KMS-11 (cell line): Measurements from ENCODE around the gene PSAP.

ENCODE experiments used
- H2AFZ ChIP-seq: fragments of 200-600 bp; sonication (generic); 2 replicates; pipeline ENCODE4 v1.6.1; 2016; ENCODE audit warnings: antibody characterized with exemption, mixed run types, low read depth
- H3K27ac ChIP-seq: fragments of 200-600 bp; sonication (generic); 2 replicates; pipeline ENCODE4 v1.6.1; 2016; ENCODE audit warnings: mild to moderate bottlenecking, mixed run types
- H3K27me3 ChIP-seq: fragments of 200-600 bp; sonication (generic); 2 replicates; pipeline ENCODE4 v1.6.1; 2017; ENCODE audit warnings: mild to moderate bottlenecking, low read depth, mixed run types, moderate library complexity; ENCODE audit not compliant: insufficient read depth
- H3K36me3 ChIP-seq: fragments of 200-600 bp; sonication (generic); 2 replicates; pipeline ENCODE4 v1.6.1; 2017; ENCODE audit warnings: mild to moderate bottlenecking, mixed run types; ENCODE audit not compliant: insufficient read depth
- H3K4me1 ChIP-seq: fragments of 200-600 bp; sonication (generic); 2 replicates; pipeline ENCODE4 v1.6.1; 2016; ENCODE audit warnings: mild to moderate bottlenecking, low read depth, mixed run types; ENCODE audit not compliant: poor library complexity, severe bottlenecking
- H3K4me2 ChIP-seq: fragments of 200-600 bp; sonication (generic); 2 replicates; pipeline ENCODE4 v1.7.0; 2016; ENCODE audit warnings: mild to moderate bottlenecking, mixed run types
- H3K4me3 ChIP-seq: fragments of 200-600 bp; sonication (generic); IDR thresholded peaks from 2 replicates; pipeline ENCODE4 v1.6.1; 2017; ENCODE audit warnings: low read depth, low read length, mixed read lengths; ENCODE audit not compliant: insufficient read depth
- H3K79me2 ChIP-seq: fragments of 200-600 bp; sonication (generic); 2 replicates; pipeline ENCODE4 v1.6.1; 2016; ENCODE audit warnings: low read depth, mixed run types; ENCODE audit not compliant: insufficient read depth
- H3K9ac ChIP-seq: fragments of 200-600 bp; sonication (generic); 2 replicates; pipeline ENCODE4 v1.6.1; 2016; ENCODE audit warnings: mild to moderate bottlenecking, mixed run types
- H4K20me1 ChIP-seq: fragments of 200-600 bp; sonication (generic); 2 replicates; pipeline ENCODE4 v1.6.1; 2016; ENCODE audit warnings: mild to moderate bottlenecking, mixed run types; ENCODE audit not compliant: insufficient read depth
- CTCF ChIP-seq: fragments of 200-600 bp; sonication (generic); conservative IDR thresholded peaks from 2 replicates; pipeline ENCODE4 v1.6.1; 2017; ENCODE audit warnings: low read depth, mild to moderate bottlenecking, antibody characterized with exemption, low read length, moderate library complexity, mixed read lengths

The PSAP gene

DNA sequence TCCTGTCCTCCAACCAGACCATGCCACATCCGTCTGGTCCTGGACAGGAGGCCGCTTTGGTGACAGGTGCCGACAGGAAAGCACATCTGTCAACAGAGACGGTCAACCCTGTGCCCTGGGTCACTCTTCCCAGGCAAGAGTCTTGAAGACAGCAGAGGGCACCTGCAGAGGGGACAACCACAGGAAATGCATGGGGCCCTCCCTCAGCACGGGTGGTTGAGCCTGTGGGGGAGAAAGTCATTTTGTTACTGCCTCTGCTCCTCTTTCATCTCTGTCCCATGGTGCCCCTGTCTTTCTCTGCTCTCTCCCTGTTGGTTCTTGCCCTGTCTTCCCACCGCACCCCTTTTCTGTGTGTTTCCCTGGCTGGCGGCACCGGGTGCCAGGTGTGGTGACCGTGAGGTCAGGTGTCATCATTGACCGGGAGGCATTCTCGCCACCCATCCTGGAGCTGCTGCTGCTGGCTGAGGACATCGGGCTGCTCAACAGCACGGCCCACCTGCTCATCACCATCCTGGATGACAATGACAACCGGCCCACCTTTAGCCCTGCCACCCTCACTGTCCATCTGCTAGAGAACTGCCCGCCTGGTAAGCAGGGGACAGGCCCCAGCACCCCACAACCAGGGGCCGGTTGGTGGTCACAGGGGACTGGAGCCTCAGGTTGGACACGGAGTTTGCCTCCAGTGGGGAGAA lies 60.2 kb downstream of the PSAP start:
- no peak overlapping the region for H3K27ac ChIP-seq
- H3K4me3 ChIP-seq, result no peak overlapping the region
- H3K27me3 ChIP-seq, result peaks cover 73% of the 10 kb centered on the region
- no peak overlapping the region for H3K9ac ChIP-seq
- no peak for TF ChIP-seq CTCF
- no peaks in the 10 kb centered on the region for H3K79me2 ChIP-seq
- no peak overlapping the region for H3K4me2 ChIP-seq
- H3K36me3 ChIP-seq, result no peaks in the 10 kb centered on the region
- no peaks in the 10 kb centered on the region for H3K4me1 ChIP-seq
- no peaks in the 10 kb centered on the region for H4K20me1 ChIP-seq
- no peak overlapping the region for H2AFZ ChIP-seq

GRCh38 chr10:71789871-71790270 lies 61.2 kb downstream of the PSAP start:
- Histone ChIP-seq H3K4me3 (no peak overlapping the region), H4K20me1 (no peaks in the 10 kb centered on the region), H3K4me1 (no peaks in the 10 kb centered on the region), H3K9ac (no peak overlapping the region), H3K27me3 (peaks cover 78% of the 10 kb centered on the region), H2AFZ (no peak overlapping the region), H3K36me3 (no peaks in the 10 kb centered on the region), H3K4me2 (no peak overlapping the region), H3K79me2 (no peaks in the 10 kb centered on the region), H3K27ac (no peak overlapping the region)
- no peak for TF ChIP-seq CTCF

DNA sequence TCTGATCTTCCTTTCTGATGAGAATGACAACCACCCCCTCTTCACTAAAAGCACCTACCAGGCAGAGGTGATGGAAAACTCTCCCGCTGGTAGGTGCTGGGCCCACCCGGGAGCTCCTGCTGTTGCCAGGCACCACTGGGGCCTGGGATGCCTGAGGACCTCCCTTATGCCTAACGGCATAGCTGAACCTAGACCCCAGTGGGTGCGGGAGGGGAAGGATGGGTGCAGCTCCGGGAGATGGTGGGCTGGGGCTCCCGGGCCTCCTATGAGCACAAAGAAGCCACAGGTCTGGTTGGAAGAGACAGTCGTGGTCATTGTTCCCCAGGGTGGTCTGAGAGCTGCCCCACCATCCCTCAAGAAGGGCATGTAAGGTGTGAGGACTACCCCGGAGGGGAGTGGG lies 62.1 kb downstream of the PSAP start:
- TF ChIP-seq CTCF, result no peak
- H3K4me2 ChIP-seq, result no peak overlapping the region
- peaks cover 79% of the 10 kb centered on the region for H3K27me3 ChIP-seq
- no peak overlapping the region for H3K9ac ChIP-seq
- no peaks in the 10 kb centered on the region for H3K36me3 ChIP-seq
- H3K79me2 ChIP-seq, result no peaks in the 10 kb centered on the region
- H3K4me3 ChIP-seq, result no peak overlapping the region
- no peaks in the 10 kb centered on the region for H4K20me1 ChIP-seq
- H3K27ac ChIP-seq, result no peak overlapping the region
- H2AFZ ChIP-seq, result no peak overlapping the region
- no peaks in the 10 kb centered on the region for H3K4me1 ChIP-seq

GRCh38 chr10:71784679-71785272 lies 66.3 kb downstream of the PSAP start:
- H3K4me2 ChIP-seq, result no peak overlapping the region
- H3K9ac ChIP-seq, result no peak overlapping the region
- H4K20me1 ChIP-seq, result no peaks in the 10 kb centered on the region
- H3K27ac ChIP-seq, result no peak overlapping the region
- H3K4me3 ChIP-seq, result no peak overlapping the region
- no peaks in the 10 kb centered on the region for H3K36me3 ChIP-seq
- no peak overlapping the region for H2AFZ ChIP-seq
- H3K79me2 ChIP-seq, result no peaks in the 10 kb centered on the region
- peaks cover 76% of the 10 kb centered on the region for H3K27me3 ChIP-seq
- no peak for TF ChIP-seq CTCF
- H3K4me1 ChIP-seq, result no peaks in the 10 kb centered on the region
